Measurements from ENCODE around the gene CCNH. TPM values are rescaled to one million over a fixed set of nuclear protein-coding genes. Genes with fewer than 3 reads are reported as not detected.
A peak's percentile ranks its signal among the peaks of the same experiment; 100 is the strongest.

The CCNH gene
- total and polyA plus RNA-seq, 9 of the 15 experiments (the other 6 are each of a cell fraction or from before 2014, with no cell fraction given) = 100 to 213 (median 150) TPM

DNA sequence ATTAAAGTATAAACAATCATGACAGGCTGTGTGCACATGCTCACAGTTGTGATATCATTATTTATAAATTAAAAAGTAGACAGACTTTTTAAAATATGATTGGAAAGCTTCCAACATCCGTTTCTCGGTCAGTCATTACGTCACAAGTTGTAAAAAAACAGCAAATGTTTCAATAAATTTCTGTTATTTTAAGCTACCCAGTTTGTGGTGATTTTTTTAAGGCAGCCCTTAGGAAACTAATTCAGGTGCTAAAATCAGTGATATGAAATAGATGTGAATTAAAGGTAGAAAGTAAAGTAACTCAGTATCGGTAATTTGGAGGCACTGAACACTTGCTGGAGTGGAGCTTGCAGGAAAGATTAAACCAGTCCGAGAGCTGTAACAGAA, 1.2 kb downstream of the CCNH start:
- intact Hi-C loops (cut with micrococcal nuclease) (loop anchor here (5.0 to 10.0 kb wide), 2 partner anchors 334 to 1283 kb away; no protein-coding TSS in a partner anchor), in situ Hi-C loops (cut with MboI) (no loop called here)
- Histone ChIP-seq H2AFZ (ENCODE audit: low read depth, low read length) (peak overlapping the region; percentile 92), H4K20me1 (replicated peaks; ENCODE audit: control insufficient read depth, insufficient read depth, low read length) (no peaks in the 10 kb centered on the region; the same call in 1 of the 2 replicates), H3K4me2 (ENCODE audit: insufficient read depth, low read length) (peak overlapping the region; percentile 100), H3K79me2 (ENCODE audit: control insufficient read depth, insufficient read depth, low read length) (peaks cover 65% of the 10 kb centered on the region), H3K4me3 (peak overlapping the region; percentile 98), H3K4me1 (replicated peaks in 1 of 2; ENCODE audit: control insufficient read depth in 2 of 2, insufficient read depth in 2 of 2, low read length in 2 of 2) (peaks cover 0 to 8% of the 10 kb centered on the region in 2 experiments; a peak in 2 of 5 replicates), H3K9me1 (ENCODE audit: control insufficient read depth, insufficient read depth, low read length) (no peaks in the 10 kb centered on the region), H3K9ac (ENCODE audit: insufficient read depth in 1 of 2, low read depth in 2 of 2, low read length in 2 of 2) (peak overlapping the region; percentile 97 to 98), H3K36me3 (ENCODE audit: control insufficient read depth, insufficient read depth, low read length) (peaks cover 52% of the 10 kb centered on the region), H3K27me3 (ENCODE audit: control insufficient read depth in 2 of 2, insufficient read depth in 2 of 2, low read length in 2 of 2) (no peaks in the 10 kb centered on the region), H3K9me3 (replicated peaks; ENCODE audit: control insufficient read depth, insufficient read depth, low read depth, low read length) (no peaks in the 10 kb centered on the region), H3K27ac (ENCODE audit: extremely low read depth, low read depth, low read length) (peak overlapping the region; percentile 98)
- no peak for TF ChIP-seq LARP7 (IDR thresholded peaks at IDR 0.05)
- no peak for TF ChIP-seq ATF1 (CRISPR knock-in tag; IDR thresholded peaks at IDR 0.05)
- TF ChIP-seq ATF1 (tag; IDR thresholded peaks at IDR 0.05) = peak; percentile 64
- peak; percentile 31 for TF ChIP-seq CHD1 (IDR thresholded peaks at IDR 0.05; ENCODE audit: low read length)
- TF ChIP-seq BRCA1 (IDR thresholded peaks at IDR 0.05) = no peak
- TF ChIP-seq BRCA1 (CRISPR knock-in tag; IDR thresholded peaks at IDR 0.05) = no peak
- TF ChIP-seq XRCC4 (IDR thresholded peaks at IDR 0.05; ENCODE audit: extremely low read depth, insufficient read depth, insufficient read length) = no peak
- TF ChIP-seq, protein P1, sequence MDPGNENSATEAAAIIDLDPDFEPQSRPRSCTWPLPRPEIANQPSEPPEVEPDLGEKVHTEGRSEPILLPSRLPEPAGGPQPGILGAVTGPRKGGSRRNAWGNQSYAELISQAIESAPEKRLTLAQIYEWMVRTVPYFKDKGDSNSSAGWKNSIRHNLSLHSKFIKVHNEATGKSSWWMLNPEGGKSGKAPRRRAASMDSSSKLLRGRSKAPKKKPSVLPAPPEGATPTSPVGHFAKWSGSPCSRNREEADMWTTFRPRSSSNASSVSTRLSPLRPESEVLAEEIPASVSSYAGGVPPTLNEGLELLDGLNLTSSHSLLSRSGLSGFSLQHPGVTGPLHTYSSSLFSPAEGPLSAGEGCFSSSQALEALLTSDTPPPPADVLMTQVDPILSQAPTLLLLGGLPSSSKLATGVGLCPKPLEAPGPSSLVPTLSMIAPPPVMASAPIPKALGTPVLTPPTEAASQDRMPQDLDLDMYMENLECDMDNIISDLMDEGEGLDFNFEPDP (CRISPR knock-in tag; IDR thresholded peaks at IDR 0.05) = no peak
- no peak for TF ChIP-seq ZNF384 (IDR thresholded peaks at IDR 0.05; ENCODE audit: low read depth, low read length)
- no peak for TF ChIP-seq TSC22D4 (tag; IDR thresholded peaks at IDR 0.05)
- peak; percentile 25; the same call in 1 of the 2 replicates for TF ChIP-seq ATF7 (IDR thresholded peaks at IDR 0.05)
- TF ChIP-seq, protein P2, sequence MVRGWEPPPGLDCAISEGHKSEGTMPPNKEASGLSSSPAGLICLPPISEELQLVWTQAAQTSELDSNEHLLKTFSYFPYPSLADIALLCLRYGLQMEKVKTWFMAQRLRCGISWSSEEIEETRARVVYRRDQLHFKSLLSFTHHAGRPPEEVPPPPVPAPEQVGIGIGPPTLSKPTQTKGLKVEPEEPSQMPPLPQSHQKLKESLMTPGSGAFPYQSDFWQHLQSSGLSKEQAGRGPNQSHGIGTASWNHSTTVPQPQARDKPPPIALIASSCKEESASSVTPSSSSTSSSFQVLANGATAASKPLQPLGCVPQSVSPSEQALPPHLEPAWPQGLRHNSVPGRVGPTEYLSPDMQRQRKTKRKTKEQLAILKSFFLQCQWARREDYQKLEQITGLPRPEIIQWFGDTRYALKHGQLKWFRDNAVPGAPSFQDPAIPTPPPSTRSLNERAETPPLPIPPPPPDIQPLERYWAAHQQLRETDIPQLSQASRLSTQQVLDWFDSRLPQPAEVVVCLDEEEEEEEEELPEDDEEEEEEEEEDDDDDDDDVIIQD (CRISPR knock-in tag; IDR thresholded peaks at IDR 0.05) = no peak
- TF ChIP-seq SMARCB1 (IDR thresholded peaks at IDR 0.05; ENCODE audit: insufficient read length, low read depth) = no peak
- TF ChIP-seq ZNF780A (CRISPR knock-in tag; IDR thresholded peaks at IDR 0.05) = no peak
- TF ChIP-seq DACH1 (IDR thresholded peaks at IDR 0.05; ENCODE audit: partially characterized antibody) = no peak
- TF ChIP-seq ZSCAN29 (IDR thresholded peaks at IDR 0.05) = no peak
- DNase-seq (ENCODE audit: extremely low read depth in 1 of 4, low spot score in 3 of 4) = peak in 1 of 4 experiments; percentile 11
- ChIA-PET CTCF (ENCODE audit: low intra/inter-chr PET ratio) (no interaction called here), POLR2A (interaction anchor here (0.7 to 2.6 kb wide), 6 partner anchors 8 to 1281 kb away, joined by 3 to 11 read pairs (median 4); no protein-coding TSS in a partner anchor)
- BruUV-seq (replicated peaks) = no TSS peak
- FAIRE-seq = no peak
- WGBS (ENCODE audit: insufficient coverage, low coverage, missing lambda C conversion rate) = 2% methylated on average over 5 of the region's 5 CpGs
- ATAC-seq = no peak

All from K562 (cell line).